ENCODE data around the gene SIRPA. TPM values are rescaled to one million over a fixed set of nuclear protein-coding genes. Genes with fewer than 3 reads are reported as not detected.

SIRPA gene
- total and polyA plus RNA-seq, 2 of the 4 experiments (the other 2 are of a cell fraction): 9.9 to 40.2 TPM

- no peak overlapping the region for H3K9ac ChIP-seq (ENCODE audit: low read depth, low read length)
- H2AFZ ChIP-seq (replicated peaks; ENCODE audit: low read length, poor library complexity): no peak overlapping the region
- no peak overlapping the region for H2BK5ac ChIP-seq (ENCODE audit: low read depth, low read length, poor library complexity, severe bottlenecking)
- H2AK5ac ChIP-seq (ENCODE audit: low read depth, low read length): no peak overlapping the region
- ChIA-PET POLR2A (ENCODE audit: unreplicated experiment) (no interaction called here), CTCF (no interaction called here)
- ATAC-seq (ENCODE audit: low read depth) (no peak), DNase-seq (no peak)
- H3K56ac ChIP-seq (ENCODE audit: extremely low read depth, insufficient read depth, low read length): no peak overlapping the region
- H4K91ac ChIP-seq (ENCODE audit: insufficient read depth, low read depth, low read length): no peak overlapping the region
- peaks cover 4% of the 10 kb centered on the region for H3K4me1 ChIP-seq (ENCODE audit: control insufficient read depth, insufficient read depth, low read length)
- H4K8ac ChIP-seq (ENCODE audit: low read depth in 2 of 2, low read length in 2 of 2): no peak overlapping the region
- no peak overlapping the region for H3K14ac ChIP-seq (replicated peaks; ENCODE audit: low read depth, low read length)
- H4K5ac ChIP-seq (ENCODE audit: low read depth, low read length): no peak overlapping the region
- intact Hi-C loops (cut with micrococcal nuclease): loop anchor here (10.0 kb wide), 1 partner anchor 266 kb away; no protein-coding TSS in a partner anchor
- WGBS, 2 experiments (ENCODE audit: extremely low coverage in 2 of 2, insufficient read length in 1 of 2): 60% methylated on average over 1 of the region's 4 CpGs; no CpG with 5 or more reads in 1 of the 2 experiments
- H3K79me1 ChIP-seq (ENCODE audit: low read depth in 1 of 2, low read length in 2 of 2): peaks cover 25 to 57% of the 10 kb centered on the region in 2 experiments
- H3K18ac ChIP-seq (ENCODE audit: low read depth, low read length): no peak overlapping the region
- dilution Hi-C loops (cut with HindIII; ENCODE audit: low sequenced_read_pairs, unreplicated experiment): no loop called here
- H4K20me1 ChIP-seq (ENCODE audit: insufficient read depth, low read length): peaks cover 63% of the 10 kb centered on the region
- no peak overlapping the region for H2AK9ac ChIP-seq (replicated peaks; ENCODE audit: low read depth, low read length, poor library complexity)
- in situ Hi-C loops (cut with MboI; ENCODE audit: low sequenced_read_pairs): no loop called here
- H2BK15ac ChIP-seq (ENCODE audit: low read depth, low read length): no peak overlapping the region
- no peak overlapping the region for H3K23ac ChIP-seq (ENCODE audit: low read depth, low read length)
- no peak overlapping the region for H2BK120ac ChIP-seq (ENCODE audit: low read depth, low read length)
- no peaks in the 10 kb centered on the region for H3K27me3 ChIP-seq (ENCODE audit: control insufficient read depth, insufficient read depth, low read length)
- H3K9me1 ChIP-seq (ENCODE audit: insufficient read depth, low read length): peaks cover 23% of the 10 kb centered on the region
- BruUV-seq (replicated peaks): no TSS peak
- no peak overlapping the region for H3K4me2 ChIP-seq (ENCODE audit: low read depth, low read length)
- H3K4me3 ChIP-seq (ENCODE audit: insufficient read depth, low read depth, low read length): no peak overlapping the region
- TF ChIP-seq ELK1 (IDR thresholded peaks at IDR 0.05; ENCODE audit: borderline replicate concordance, low read depth, low read length) (no peak), POLR2A (IDR thresholded peaks at IDR 0.05; ENCODE audit: low read depth, low read length) (no peak), CTCF (conservative IDR thresholded peaks at IDR 0.05; ENCODE audit: low read depth, low read length) (no peak)
- H3K9me3 ChIP-seq (ENCODE audit: control insufficient read depth, insufficient read depth, low read length): no peaks in the 10 kb centered on the region
- H3K27ac ChIP-seq (ENCODE audit: insufficient read depth, low read length): no peak overlapping the region
- no peak overlapping the region for H2BK20ac ChIP-seq (ENCODE audit: low read depth, low read length)
- H3K4ac ChIP-seq (ENCODE audit: low read depth, low read length): no peak overlapping the region
- H3K36me3 ChIP-seq (ENCODE audit: control insufficient read depth, insufficient read depth, low read length): peaks cover 22% of the 10 kb centered on the region
These were observed 13.9 kb downstream of the SIRPA start for GRCh38 chr20:1909097-1909496.
